SK-N-SH treated with all-trans-retinoic acid at 6 μM for 48 hours (cell line): Measurements from ENCODE around the gene GATC.

Source experiments
- ARNTL ChIP-seq: fragments of 450-650 bp; formaldehyde crosslinking; IDR thresholded peaks from 2 replicates; pipeline ENCODE4 v1.5.0; 2020; ENCODE audit warnings: low read depth, mild to moderate bottlenecking, moderate library complexity, borderline replicate concordance
- BACH2 ChIP-seq: fragments of 250-450 bp; sonication (Bioruptor Pico); IDR thresholded peaks from 2 replicates; pipeline ENCODE4 v1.9.0; 2021; ENCODE audit warnings: mild to moderate bottlenecking, borderline replicate concordance
- CREB5 ChIP-seq: fragments of 250-450 bp; sonication (Bioruptor Pico); IDR thresholded peaks from 2 replicates; pipeline ENCODE4 v1.5.1; 2020; ENCODE audit warnings: low read depth, mild to moderate bottlenecking, moderate library complexity
- ISL1 ChIP-seq: fragments of 250-450 bp; sonication (Bioruptor Pico); IDR thresholded peaks from 2 replicates; pipeline ENCODE4 v2.1.2; 2022; ENCODE audit warnings: mild to moderate bottlenecking, moderate library complexity
- SNAI2 ChIP-seq: fragments of 250-450 bp; sonication (Bioruptor Pico); IDR thresholded peaks from 2 replicates; pipeline ENCODE4 v1.5.0; 2020; ENCODE audit warnings: mild to moderate bottlenecking, moderate library complexity
- TCF4 ChIP-seq: fragments of 250-450 bp; sonication (Bioruptor Pico); IDR thresholded peaks from 2 replicates; pipeline ENCODE4 v1.8.0; 2021; ENCODE audit warnings: mild to moderate bottlenecking, moderate library complexity, borderline replicate concordance
- TOX ChIP-seq: fragments of 250-450 bp; sonication (Bioruptor Pico); IDR thresholded peaks from 2 replicates; pipeline ENCODE4 v1.8.0; 2021; ENCODE audit warnings: mild to moderate bottlenecking, moderate library complexity, borderline replicate concordance
- ZFP3 ChIP-seq: fragments of 250-450 bp; sonication (Bioruptor Pico); IDR thresholded peaks from 2 replicates; pipeline ENCODE4 v1.5.0; 2020; ENCODE audit warnings: mild to moderate bottlenecking, moderate library complexity
- ZFP30 ChIP-seq: fragments of 450-650 bp; formaldehyde crosslinking; IDR thresholded peaks from 2 replicates; pipeline ENCODE4 v1.5.0; 2022; ENCODE audit warnings: mild to moderate bottlenecking, moderate library complexity
- ZNF565 ChIP-seq: fragments of 450-650 bp; formaldehyde crosslinking; conservative IDR thresholded peaks from 2 replicates; pipeline ENCODE4 v1.5.0; 2020; ENCODE audit warnings: low read depth, mild to moderate bottlenecking, moderate library complexity
- ZNF70 ChIP-seq: fragments of 450-650 bp; formaldehyde crosslinking; IDR thresholded peaks from 2 replicates; pipeline ENCODE4 v1.5.0; 2020; ENCODE audit warnings: mild to moderate bottlenecking, moderate library complexity
- ZNF8 ChIP-seq: fragments of 450-650 bp; formaldehyde crosslinking; IDR thresholded peaks from 2 replicates; pipeline ENCODE4 v1.5.0; 2020; ENCODE audit warnings: mild to moderate bottlenecking, moderate library complexity
- TF ChIP-seq, protein P1 (sequence below): fragments of 250-450 bp; sonication (Bioruptor Pico); IDR thresholded peaks from 2 replicates; pipeline ENCODE4 v1.8.0; 2020; ENCODE audit warnings: mild to moderate bottlenecking, moderate library complexity, borderline replicate concordance
- TF ChIP-seq, protein P2 (sequence below): fragments of 250-450 bp; sonication (Bioruptor Pico); IDR thresholded peaks from 2 replicates; pipeline ENCODE4 v1.5.1; 2021; ENCODE audit warnings: mild to moderate bottlenecking, moderate library complexity

GRCh38 chr12:120417917-120418580 is 28.2 kb upstream of the GATC start:
- TF ChIP-seq BACH2 (CRISPR knock-in tag): no peak
- no peak for TF ChIP-seq ZFP3
- TF ChIP-seq ZNF8 (CRISPR knock-in tag): no peak
- no peak for TF ChIP-seq ZNF70 (CRISPR knock-in tag)
- no peak for TF ChIP-seq ZFP30
- no peak for TF ChIP-seq ISL1
- TF ChIP-seq, protein P1, sequence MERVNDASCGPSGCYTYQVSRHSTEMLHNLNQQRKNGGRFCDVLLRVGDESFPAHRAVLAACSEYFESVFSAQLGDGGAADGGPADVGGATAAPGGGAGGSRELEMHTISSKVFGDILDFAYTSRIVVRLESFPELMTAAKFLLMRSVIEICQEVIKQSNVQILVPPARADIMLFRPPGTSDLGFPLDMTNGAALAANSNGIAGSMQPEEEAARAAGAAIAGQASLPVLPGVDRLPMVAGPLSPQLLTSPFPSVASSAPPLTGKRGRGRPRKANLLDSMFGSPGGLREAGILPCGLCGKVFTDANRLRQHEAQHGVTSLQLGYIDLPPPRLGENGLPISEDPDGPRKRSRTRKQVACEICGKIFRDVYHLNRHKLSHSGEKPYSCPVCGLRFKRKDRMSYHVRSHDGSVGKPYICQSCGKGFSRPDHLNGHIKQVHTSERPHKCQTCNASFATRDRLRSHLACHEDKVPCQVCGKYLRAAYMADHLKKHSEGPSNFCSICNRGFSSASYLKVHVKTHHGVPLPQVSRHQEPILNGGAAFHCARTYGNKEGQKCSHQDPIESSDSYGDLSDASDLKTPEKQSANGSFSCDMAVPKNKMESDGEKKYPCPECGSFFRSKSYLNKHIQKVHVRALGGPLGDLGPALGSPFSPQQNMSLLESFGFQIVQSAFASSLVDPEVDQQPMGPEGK (CRISPR knock-in tag): no peak
- TF ChIP-seq TOX (CRISPR knock-in tag): no peak
- no peak for TF ChIP-seq SNAI2 (CRISPR knock-in tag)
- no peak for TF ChIP-seq CREB5
- TF ChIP-seq TCF4 (CRISPR knock-in tag): no peak
- no peak for TF ChIP-seq ZNF565
- TF ChIP-seq, protein P2, sequence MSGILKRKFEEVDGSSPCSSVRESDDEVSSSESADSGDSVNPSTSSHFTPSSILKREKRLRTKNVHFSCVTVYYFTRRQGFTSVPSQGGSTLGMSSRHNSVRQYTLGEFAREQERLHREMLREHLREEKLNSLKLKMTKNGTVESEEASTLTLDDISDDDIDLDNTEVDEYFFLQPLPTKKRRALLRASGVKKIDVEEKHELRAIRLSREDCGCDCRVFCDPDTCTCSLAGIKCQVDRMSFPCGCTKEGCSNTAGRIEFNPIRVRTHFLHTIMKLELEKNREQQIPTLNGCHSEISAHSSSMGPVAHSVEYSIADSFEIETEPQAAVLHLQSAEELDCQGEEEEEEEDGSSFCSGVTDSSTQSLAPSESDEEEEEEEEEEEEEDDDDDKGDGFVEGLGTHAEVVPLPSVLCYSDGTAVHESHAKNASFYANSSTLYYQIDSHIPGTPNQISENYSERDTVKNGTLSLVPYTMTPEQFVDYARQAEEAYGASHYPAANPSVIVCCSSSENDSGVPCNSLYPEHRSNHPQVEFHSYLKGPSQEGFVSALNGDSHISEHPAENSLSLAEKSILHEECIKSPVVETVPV (CRISPR knock-in tag): no peak
- TF ChIP-seq ARNTL (CRISPR knock-in tag): no peak
